Stomach (tissue), 4 donors: ENCODE results near the gene FAM98B.

Source experiments
- CTCF ChIP-seq, 7 experiments: fragments of 450-650 bp in 4 of 7; fragments of 200-600 bp in 3 of 7; sonication (generic) in 3 of 7; IDR thresholded peaks; one replicate each; pipeline ENCODE4 v1.5.1; 2016 to 2019; ENCODE audit warnings: antibody characterized with exemption in 7 of 7, control low read depth in 2 of 7, mild to moderate bottlenecking in 1 of 7
- EP300 ChIP-seq: sonication (generic); formaldehyde crosslinking; IDR thresholded peaks from one replicate; pipeline ENCODE4 v1.6.1; 2017; ENCODE audit warnings: antibody characterized with exemption
- POLR2A ChIP-seq, 4 donors: fragments of 450-650 bp; IDR thresholded peaks; one replicate each; pipeline ENCODE4 v1.6.1; 2016; ENCODE audit warnings: antibody characterized with exemption in 4 of 4, control low read depth in 2 of 4, mild to moderate bottlenecking in 1 of 4, moderate library complexity in 1 of 4
- POLR2AphosphoS5 ChIP-seq, 3 donors: sonication (generic); formaldehyde crosslinking; IDR thresholded peaks; one replicate each; pipeline ENCODE4 v1.6.1; 2016; ENCODE audit warnings: antibody characterized with exemption in 3 of 3

- TF ChIP-seq CTCF (IDR thresholded peaks at IDR 0.05) (no peak), POLR2AphosphoS5 (IDR thresholded peaks at IDR 0.05) (no peak), EP300 (no peak), POLR2A (IDR thresholded peaks at IDR 0.05) (no peak)
Observed at GRCh38 chr15:38499651-38500050, 45.7 kb downstream of the FAM98B start.
